HEK293 (cell line): ENCODE measurements around the gene PFN2.

Source experiments
- CTCF ChIA-PET: fragments of 350-600 bp; formaldehyde crosslinking; extraction: SDS; loops from one replicate; lab custom pipeline; 2021; ENCODE audit warnings: antibody characterized with exemption; lab: Yijun Ruan, JAX
- POLR2A ChIA-PET: fragments of 300-600 bp; formaldehyde crosslinking; extraction: SDS; loops from one replicate; lab custom pipeline; 2020; ENCODE audit warnings: antibody characterized with exemption, inconsistent platforms; lab: Yijun Ruan, JAX
- H3K27ac ChIP-seq: fragments of 200-500 bp; sonication (Bioruptor generic); 2 replicates; pipeline ENCODE4 v1.5.1; 2014; ENCODE audit warnings: low read depth, low read length, control low read depth, inconsistent platforms; ENCODE audit errors: extremely low read depth
- H3K36me3 ChIP-seq, 2 experiments: fragments of 200-500 bp in 1 of 2; sonication (Bioruptor generic) in 1 of 2; 1 replicate in 1 of 2; 2 replicates in 1 of 2; pipeline ENCODE4 v1.5.1; 2014 to 2017; ENCODE audit warnings: inconsistent platforms in 2 of 2, low read length in 2 of 2; ENCODE audit not compliant: control insufficient read depth in 2 of 2, insufficient read depth in 1 of 2
- H3K4me1 ChIP-seq: fragments of 200-500 bp; sonication (Bioruptor generic); 2 replicates; pipeline ENCODE4 v1.5.1; 2014; ENCODE audit warnings: mild to moderate bottlenecking, low read length, inconsistent platforms; ENCODE audit not compliant: control insufficient read depth, insufficient read depth
- H3K4me3 ChIP-seq: 2 replicates; pipeline ENCODE4 v1.5.1; 2011; ENCODE audit warnings: low read depth, mild to moderate bottlenecking, control low read depth, low read length, moderate library complexity
- H3K9me3 ChIP-seq: fragments of 200-500 bp; sonication (Bioruptor generic); 2 replicates; pipeline ENCODE4 v1.5.1; 2014; ENCODE audit warnings: low read depth, low read length, inconsistent platforms; ENCODE audit not compliant: control insufficient read depth, insufficient read depth
- CTCF ChIP-seq: fragments of 450-650 bp; formaldehyde crosslinking; IDR thresholded peaks from 2 replicates; pipeline ENCODE4 v1.5.1; 2016; ENCODE audit warnings: missing biosample characterization, missing genetic modification characterization
- KLF1 ChIP-seq: fragments of 450-650 bp; formaldehyde crosslinking; IDR thresholded peaks from 2 replicates; pipeline ENCODE4 v1.5.1; 2016; ENCODE audit warnings: missing biosample characterization, missing genetic modification characterization
- KLF7 ChIP-seq: fragments of 450-650 bp; formaldehyde crosslinking; IDR thresholded peaks from 2 replicates; pipeline ENCODE4 v1.5.1; 2016; ENCODE audit warnings: missing biosample characterization, missing genetic modification characterization, borderline replicate concordance
- PRDM6 ChIP-seq: fragments of 450-650 bp; formaldehyde crosslinking; IDR thresholded peaks from 2 replicates; pipeline ENCODE4 v1.5.1; 2017; ENCODE audit warnings: missing biosample characterization, missing genetic modification characterization
- SCRT1 ChIP-seq: fragments of 450-650 bp; formaldehyde crosslinking; IDR thresholded peaks from 2 replicates; pipeline ENCODE4 v1.5.1; 2016; ENCODE audit warnings: missing biosample characterization, missing genetic modification characterization, borderline replicate concordance
- SETDB1 ChIP-seq: IDR thresholded peaks from one replicate; pipeline ENCODE4 v1.6.1; 2017; ENCODE audit warnings: mild to moderate bottlenecking, low read length, moderate library complexity, mixed read lengths; ENCODE audit not compliant: insufficient read length
- ZNF112 ChIP-seq: fragments of 450-650 bp; formaldehyde crosslinking; IDR thresholded peaks from 2 replicates; pipeline ENCODE4 v1.5.0; 2017; ENCODE audit warnings: missing biosample characterization, missing genetic modification characterization
- ZNF138 ChIP-seq: fragments of 450-650 bp; formaldehyde crosslinking; IDR thresholded peaks from 2 replicates; pipeline ENCODE4 v1.5.1; 2016; ENCODE audit warnings: missing biosample characterization, missing genetic modification characterization, borderline replicate concordance
- ZNF146 ChIP-seq: fragments of 450-650 bp; formaldehyde crosslinking; IDR thresholded peaks from 2 replicates; pipeline ENCODE4 v1.5.1; 2016; ENCODE audit warnings: missing biosample characterization, missing genetic modification characterization
- ZNF184 ChIP-seq: fragments of 450-650 bp; IDR thresholded peaks from 2 replicates; pipeline ENCODE4 v1.5.1; 2018; ENCODE audit warnings: missing biosample characterization, mild to moderate bottlenecking, missing genetic modification characterization
- ZNF211 ChIP-seq: fragments of 450-650 bp; formaldehyde crosslinking; IDR thresholded peaks from 2 replicates; pipeline ENCODE4 v1.5.1; 2016; ENCODE audit warnings: low read depth, missing biosample characterization, missing genetic modification characterization
- ZNF404 ChIP-seq: fragments of 450-650 bp; formaldehyde crosslinking; IDR thresholded peaks from 2 replicates; pipeline ENCODE4 v1.5.1; 2017; ENCODE audit warnings: missing biosample characterization, missing genetic modification characterization
- ZNF623 ChIP-seq: fragments of 450-650 bp; formaldehyde crosslinking; IDR thresholded peaks from 2 replicates; pipeline ENCODE4 v1.5.1; 2016; ENCODE audit warnings: missing biosample characterization, missing genetic modification characterization
- ZNF624 ChIP-seq: fragments of 450-650 bp; formaldehyde crosslinking; IDR thresholded peaks from 2 replicates; pipeline ENCODE4 v1.5.1; 2017; ENCODE audit warnings: missing biosample characterization, missing genetic modification characterization
- ZSCAN30 ChIP-seq: fragments of 450-650 bp; IDR thresholded peaks from 2 replicates; pipeline ENCODE4 v1.5.1; 2018; ENCODE audit warnings: missing biosample characterization, mild to moderate bottlenecking, missing genetic modification characterization, moderate library complexity
- TF ChIP-seq, protein P1 (sequence below): fragments of 450-650 bp; formaldehyde crosslinking; IDR thresholded peaks from 2 replicates; pipeline ENCODE4 v1.5.1; 2016; ENCODE audit warnings: missing biosample characterization, missing genetic modification characterization, borderline replicate concordance
- TF ChIP-seq, protein P2 (sequence below): fragments of 450-650 bp; formaldehyde crosslinking; IDR thresholded peaks from 2 replicates; pipeline ENCODE4 v1.5.1; 2016; ENCODE audit warnings: missing biosample characterization, missing genetic modification characterization
- TF ChIP-seq, protein P3 (sequence below): fragments of 450-650 bp; formaldehyde crosslinking; IDR thresholded peaks from 2 replicates; pipeline ENCODE4 v1.5.1; 2017; ENCODE audit warnings: missing biosample characterization, missing genetic modification characterization

The PFN2 gene

DNA sequence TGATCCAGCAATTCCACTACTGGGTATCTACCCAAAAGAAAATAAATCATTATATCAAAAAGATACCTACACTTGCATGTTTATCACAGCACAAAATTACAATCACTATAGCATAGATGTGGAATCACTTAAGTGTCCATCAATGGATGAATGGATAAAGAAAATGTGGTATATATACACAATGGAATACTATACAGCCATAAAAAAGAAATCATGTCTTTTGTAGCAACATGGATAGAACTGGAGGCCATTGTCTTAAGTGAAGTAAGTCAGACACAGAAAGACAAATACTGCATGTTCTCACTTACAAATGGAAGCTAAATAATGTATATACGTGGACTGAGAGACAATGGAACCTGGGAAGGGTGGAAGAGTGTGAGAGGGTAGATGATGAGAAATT lies 28.3 kb upstream of the PFN2 start:
- Histone ChIP-seq H3K9me3 (no peaks in the 10 kb centered on the region), H3K4me3 (no peak overlapping the region), H3K27ac (no peak overlapping the region), H3K4me1 (no peaks in the 10 kb centered on the region), H3K36me3 (no peaks in the 10 kb centered on the region)
- no peak for TF ChIP-seq KLF7
- peak; percentile 49; the same call in 1 of the 2 replicates for TF ChIP-seq ZNF146
- TF ChIP-seq, protein P1, sequence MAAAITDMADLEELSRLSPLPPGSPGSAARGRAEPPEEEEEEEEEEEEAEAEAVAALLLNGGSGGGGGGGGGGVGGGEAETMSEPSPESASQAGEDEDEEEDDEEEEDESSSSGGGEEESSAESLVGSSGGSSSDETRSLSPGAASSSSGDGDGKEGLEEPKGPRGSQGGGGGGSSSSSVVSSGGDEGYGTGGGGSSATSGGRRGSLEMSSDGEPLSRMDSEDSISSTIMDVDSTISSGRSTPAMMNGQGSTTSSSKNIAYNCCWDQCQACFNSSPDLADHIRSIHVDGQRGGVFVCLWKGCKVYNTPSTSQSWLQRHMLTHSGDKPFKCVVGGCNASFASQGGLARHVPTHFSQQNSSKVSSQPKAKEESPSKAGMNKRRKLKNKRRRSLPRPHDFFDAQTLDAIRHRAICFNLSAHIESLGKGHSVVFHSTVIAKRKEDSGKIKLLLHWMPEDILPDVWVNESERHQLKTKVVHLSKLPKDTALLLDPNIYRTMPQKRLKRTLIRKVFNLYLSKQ (tag by site-specific recombination), result no peak
- TF ChIP-seq PRDM6 (tag by site-specific recombination), result no peak
- TF ChIP-seq, protein P2, sequence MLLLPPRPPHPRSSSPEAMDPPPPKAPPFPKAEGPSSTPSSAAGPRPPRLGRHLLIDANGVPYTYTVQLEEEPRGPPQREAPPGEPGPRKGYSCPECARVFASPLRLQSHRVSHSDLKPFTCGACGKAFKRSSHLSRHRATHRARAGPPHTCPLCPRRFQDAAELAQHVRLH (tag by site-specific recombination), result no peak
- TF ChIP-seq, protein P3, sequence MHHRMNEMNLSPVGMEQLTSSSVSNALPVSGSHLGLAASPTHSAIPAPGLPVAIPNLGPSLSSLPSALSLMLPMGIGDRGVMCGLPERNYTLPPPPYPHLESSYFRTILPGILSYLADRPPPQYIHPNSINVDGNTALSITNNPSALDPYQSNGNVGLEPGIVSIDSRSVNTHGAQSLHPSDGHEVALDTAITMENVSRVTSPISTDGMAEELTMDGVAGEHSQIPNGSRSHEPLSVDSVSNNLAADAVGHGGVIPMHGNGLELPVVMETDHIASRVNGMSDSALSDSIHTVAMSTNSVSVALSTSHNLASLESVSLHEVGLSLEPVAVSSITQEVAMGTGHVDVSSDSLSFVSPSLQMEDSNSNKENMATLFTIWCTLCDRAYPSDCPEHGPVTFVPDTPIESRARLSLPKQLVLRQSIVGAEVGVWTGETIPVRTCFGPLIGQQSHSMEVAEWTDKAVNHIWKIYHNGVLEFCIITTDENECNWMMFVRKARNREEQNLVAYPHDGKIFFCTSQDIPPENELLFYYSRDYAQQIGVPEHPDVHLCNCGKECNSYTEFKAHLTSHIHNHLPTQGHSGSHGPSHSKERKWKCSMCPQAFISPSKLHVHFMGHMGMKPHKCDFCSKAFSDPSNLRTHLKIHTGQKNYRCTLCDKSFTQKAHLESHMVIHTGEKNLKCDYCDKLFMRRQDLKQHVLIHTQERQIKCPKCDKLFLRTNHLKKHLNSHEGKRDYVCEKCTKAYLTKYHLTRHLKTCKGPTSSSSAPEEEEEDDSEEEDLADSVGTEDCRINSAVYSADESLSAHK, result no peak
- ChIA-PET CTCF (interaction anchor here (1.2 kb wide), 1 partner anchor 222 kb away, joined by 3 read pairs; no protein-coding TSS in a partner anchor), POLR2A (no interaction called here)

- Histone ChIP-seq H3K4me1 (no peaks in the 10 kb centered on the region), H3K9me3 (no peaks in the 10 kb centered on the region), H3K4me3 (no peak overlapping the region), H3K27ac (no peak overlapping the region), H3K36me3 (no peaks in the 10 kb centered on the region)
- ChIA-PET CTCF (interaction anchor here (0.6 kb wide), 1 partner anchor 26 kb away, joined by 3 read pairs; no protein-coding TSS in a partner anchor), POLR2A (no interaction called here)
- TF ChIP-seq ZNF623 (tag by site-specific recombination), result no peak
These were observed 21.8 kb upstream of the PFN2 start for GRCh38 chr3:149992416-149993058.

- Histone ChIP-seq H3K4me1 (no peaks in the 10 kb centered on the region), H3K27ac (no peak overlapping the region), H3K36me3 (no peaks in the 10 kb centered on the region), H3K9me3 (no peaks in the 10 kb centered on the region), H3K4me3 (no peak overlapping the region)
- ChIA-PET POLR2A (no interaction called here), CTCF (interaction anchor here (0.6 kb wide), 1 partner anchor 182 kb away, joined by 3 read pairs; no protein-coding TSS in a partner anchor)
- TF ChIP-seq ZNF138 (tag by site-specific recombination) (no peak), ZNF624 (tag by site-specific recombination) (no peak), ZNF112 (tag by site-specific recombination) (no peak), CTCF (tag by site-specific recombination) (no peak), KLF1 (tag by site-specific recombination) (no peak), SCRT1 (tag by site-specific recombination) (no peak), ZNF404 (tag by site-specific recombination) (no peak), ZNF184 (tag by site-specific recombination) (no peak), SETDB1 (no peak), ZSCAN30 (tag by site-specific recombination) (no peak), ZNF211 (tag by site-specific recombination) (no peak)
These were observed 19.8 kb upstream of the PFN2 start for GRCh38 chr3:149990423-149990948.
